GM12874 (cell line): Measurements from ENCODE around the gene SAMD3.

ENCODE experiments used
- CTCF ChIP-seq: IDR thresholded peaks from 2 replicates; pipeline ENCODE4 v1.5.1; 2011; ENCODE audit warnings: low read depth, mild to moderate bottlenecking, control low read depth, low read length, moderate library complexity; ENCODE audit not compliant: insufficient read depth

The SAMD3 gene

GRCh38 chr6:130188207-130188899 lies 34.4 kb downstream of the SAMD3 start:
- no peak for TF ChIP-seq CTCF

- no peak for TF ChIP-seq CTCF
Observed at GRCh38 chr6:130187335-130188206, 35.2 kb downstream of the SAMD3 start.

GRCh38 chr6:130185658-130186057 lies 37.1 kb downstream of the SAMD3 start:
- TF ChIP-seq CTCF, result no peak

- no peak for TF ChIP-seq CTCF
Observed at GRCh38 chr6:130183271-130184222, 39.2 kb downstream of the SAMD3 start.

GRCh38 chr6:130182466-130182865 lies 40.3 kb downstream of the SAMD3 start:
- TF ChIP-seq CTCF, result no peak

GRCh38 chr6:130178692-130179091 lies 44.1 kb downstream of the SAMD3 start:
- TF ChIP-seq CTCF, result no peak

- TF ChIP-seq CTCF, result no peak
Observed at GRCh38 chr6:130176378-130176777, 46.4 kb downstream of the SAMD3 start.
